ENCODE data around the gene ZSCAN5A.

GRCh38 chr19:56360841-56361240 is 46.2 kb upstream of the ZSCAN5A start:
- TF ChIP-seq CTCF (IDR thresholded peaks at IDR 0.05) (no peak), POLR2AphosphoS5 (IDR thresholded peaks at IDR 0.05) (no peak), POLR2A (IDR thresholded peaks at IDR 0.05) (no peak)
